BLaER1 (cell line): ENCODE data around the gene PEX7.
"Not testable (repeated sequence)": the region's sequence is repeated elsewhere in the genome, so short reads cannot be mapped to it uniquely, and the experiment has no call there.

Experiments
- H3K27ac ChIP-seq: shearing (Covaris generic); formaldehyde crosslinking; 2 replicates; pipeline ENCODE4 v1.8.1; 2022
- H3K27me3 ChIP-seq: shearing (Covaris generic); formaldehyde crosslinking; 2 replicates; pipeline ENCODE4 v1.8.1; 2022
- H3K36me3 ChIP-seq: shearing (Covaris generic); formaldehyde crosslinking; 2 replicates; pipeline ENCODE4 v1.8.1; 2022
- H3K4me1 ChIP-seq: shearing (Covaris generic); formaldehyde crosslinking; 2 replicates; pipeline ENCODE4 v1.8.1; 2022
- H3K4me2 ChIP-seq: shearing (Covaris generic); formaldehyde crosslinking; 2 replicates; pipeline ENCODE4 v1.8.1; 2022
- H3K4me3 ChIP-seq: shearing (Covaris generic); formaldehyde crosslinking; 2 replicates; pipeline ENCODE4 v1.8.1; 2022
- H3K9ac ChIP-seq: shearing (Covaris generic); formaldehyde crosslinking; 2 replicates; pipeline ENCODE4 v1.8.1; 2022
- H3K9me3 ChIP-seq: shearing (Covaris generic); formaldehyde crosslinking; 2 replicates; pipeline ENCODE4 v1.8.1; 2022
- H4K20me1 ChIP-seq: shearing (Covaris generic); formaldehyde crosslinking; 2 replicates; pipeline ENCODE4 v1.8.1; 2022
- Cebpa-rat ChIP-seq: shearing (Covaris generic); IDR thresholded peaks from 2 replicates; pipeline ENCODE4 v1.8.1; 2022

Gene PEX7

DNA sequence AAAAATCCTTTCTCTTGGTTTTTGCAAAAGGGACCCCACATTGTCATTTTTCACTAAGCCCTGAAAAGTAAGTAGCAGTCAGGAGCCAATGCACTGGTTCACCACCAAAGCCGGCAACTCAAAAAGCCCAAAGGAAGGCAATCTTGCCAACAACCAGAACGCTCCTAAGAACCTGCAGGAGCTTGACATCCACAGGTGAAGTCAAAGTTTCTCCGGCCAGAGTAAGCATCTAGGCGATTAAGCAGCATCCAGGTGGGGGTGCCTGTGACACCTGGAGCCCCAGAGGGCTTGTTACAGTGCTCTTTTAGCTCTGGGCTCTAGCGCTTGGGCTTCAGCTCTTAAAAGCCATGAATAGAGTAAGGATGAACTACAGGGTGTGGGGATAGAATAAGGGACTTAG is 135.8 kb downstream of the PEX7 start:
- Histone ChIP-seq H3K27me3 (no peaks in the 10 kb centered on the region), H3K36me3 (no peaks in the 10 kb centered on the region), H3K4me1 (peaks cover 60% of the 10 kb centered on the region), H3K4me3 (no peak overlapping the region), H3K9ac (no peak overlapping the region), H3K27ac (no peak overlapping the region), H3K9me3 (no peaks in the 10 kb centered on the region), H4K20me1 (no peaks in the 10 kb centered on the region), H3K4me2 (no peak overlapping the region; the same call in 1 of the 2 replicates)
- no peak for TF ChIP-seq Cebpa-rat

GRCh38 chr6:136959471-136959891 is 137.1 kb downstream of the PEX7 start:
- peak overlapping the region; percentile 6; the same call in 1 of the 2 replicates for H3K4me2 ChIP-seq
- no peak overlapping the region for H3K9ac ChIP-seq
- no peaks in the 10 kb centered on the region for H3K9me3 ChIP-seq
- H3K27ac ChIP-seq: no peak overlapping the region
- no peaks in the 10 kb centered on the region for H3K27me3 ChIP-seq
- no peak overlapping the region for H3K4me3 ChIP-seq
- TF ChIP-seq Cebpa-rat: no peak
- peaks cover 65% of the 10 kb centered on the region for H3K4me1 ChIP-seq
- no peaks in the 10 kb centered on the region for H3K36me3 ChIP-seq
- H4K20me1 ChIP-seq: no peaks in the 10 kb centered on the region

DNA sequence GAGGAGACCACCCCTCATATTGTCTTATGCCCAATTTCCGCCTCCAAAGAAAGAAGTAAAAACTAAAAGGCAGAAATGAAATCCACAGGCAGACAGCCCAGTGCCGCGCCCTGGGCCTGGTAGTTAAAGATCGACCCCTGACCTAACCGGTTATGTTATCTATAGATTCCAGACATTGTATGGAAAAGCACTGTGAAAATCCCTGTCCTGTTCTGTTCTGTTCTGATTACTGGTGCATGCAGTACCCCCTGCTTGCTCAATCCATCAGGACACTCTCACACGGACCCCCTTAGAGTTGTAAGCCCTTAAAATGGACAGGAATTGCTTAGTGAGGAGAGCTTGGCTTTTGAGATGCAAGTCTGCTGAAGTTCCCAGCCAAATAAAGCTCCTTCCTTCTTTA is 137.5 kb downstream of the PEX7 start:
- H3K9ac ChIP-seq, H3K36me3 ChIP-seq, H3K27ac ChIP-seq, H3K4me3 ChIP-seq, H4K20me1 ChIP-seq, H3K27me3 ChIP-seq, H3K9me3 ChIP-seq, H3K4me2 ChIP-seq: not testable (repeated sequence)
- H3K4me1 ChIP-seq: peaks cover 66% of the 10 kb centered on the region

DNA sequence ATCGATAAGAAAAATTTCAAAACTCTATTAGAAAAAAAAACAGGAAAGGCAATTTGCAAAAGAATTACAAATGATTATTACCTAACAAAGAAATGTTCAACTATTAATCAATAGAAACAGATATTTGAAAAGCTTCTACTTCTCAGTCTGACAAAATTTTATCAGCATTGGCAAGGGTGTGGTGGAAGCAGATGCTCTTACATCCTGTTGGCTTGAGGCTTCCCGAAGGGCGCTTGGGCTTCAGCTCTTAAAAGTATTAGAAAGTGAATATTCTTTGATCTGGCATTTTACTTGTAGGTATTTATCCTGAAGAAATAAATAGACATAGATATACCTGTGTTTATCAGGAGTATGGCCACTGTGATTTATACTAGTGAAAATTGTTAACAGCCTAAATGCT is 138.4 kb downstream of the PEX7 start:
- no peak overlapping the region for H3K27ac ChIP-seq
- no peaks in the 10 kb centered on the region for H4K20me1 ChIP-seq
- H3K9ac ChIP-seq: no peak overlapping the region
- H3K27me3 ChIP-seq: no peaks in the 10 kb centered on the region
- no peaks in the 10 kb centered on the region for H3K9me3 ChIP-seq
- no peaks in the 10 kb centered on the region for H3K36me3 ChIP-seq
- H3K4me1 ChIP-seq: peaks cover 57% of the 10 kb centered on the region
- H3K4me2 ChIP-seq: no peak overlapping the region
- H3K4me3 ChIP-seq: no peak overlapping the region
- TF ChIP-seq Cebpa-rat: no peak

DNA sequence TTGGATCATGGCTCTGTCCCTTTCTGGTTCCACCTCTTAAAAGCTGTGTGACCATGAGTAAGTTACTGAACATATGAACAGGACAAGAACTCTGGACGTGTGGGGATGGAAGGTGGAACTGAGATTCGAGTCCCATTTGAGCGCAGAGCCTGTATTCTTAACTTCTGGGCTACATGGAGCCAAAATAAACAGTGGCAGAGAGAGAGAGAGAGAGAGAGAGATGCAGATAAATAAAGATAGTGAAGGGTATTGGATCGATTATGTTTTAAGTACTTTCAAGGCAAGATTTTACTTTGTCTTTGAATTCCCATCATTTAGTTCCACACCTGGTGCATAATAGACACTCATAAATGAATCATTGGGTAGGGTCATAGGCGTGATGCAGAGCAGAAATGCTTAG is 139.5 kb downstream of the PEX7 start:
- H3K4me1 ChIP-seq: peaks cover 53% of the 10 kb centered on the region
- no peaks in the 10 kb centered on the region for H3K9me3 ChIP-seq
- H3K27ac ChIP-seq: no peak overlapping the region
- no peaks in the 10 kb centered on the region for H3K36me3 ChIP-seq
- H3K4me3 ChIP-seq: no peak overlapping the region
- H3K4me2 ChIP-seq: peak overlapping the region; percentile 50
- H3K9ac ChIP-seq: no peak overlapping the region
- no peak for TF ChIP-seq Cebpa-rat
- H4K20me1 ChIP-seq: no peaks in the 10 kb centered on the region
- no peaks in the 10 kb centered on the region for H3K27me3 ChIP-seq

DNA sequence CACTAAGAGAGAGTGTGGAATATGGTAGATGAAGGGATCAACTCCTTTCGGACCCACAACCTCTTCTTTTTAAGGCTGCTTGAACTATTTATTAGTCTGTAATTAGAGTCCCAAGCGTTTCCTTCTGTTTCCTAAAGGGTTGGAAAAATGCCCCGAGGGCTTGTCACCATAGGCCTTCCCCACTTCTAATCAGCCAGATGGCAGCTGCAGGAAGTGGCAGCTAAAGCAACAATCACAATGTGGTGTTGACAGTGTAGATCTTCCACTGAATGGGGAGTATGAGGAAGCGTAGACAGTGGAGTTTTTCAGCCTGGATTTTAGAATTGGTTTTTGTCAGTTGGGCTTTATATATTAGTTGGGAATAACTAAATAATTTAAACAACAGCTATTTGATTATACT is 140.3 kb downstream of the PEX7 start:
- H3K4me1 ChIP-seq: peaks cover 46% of the 10 kb centered on the region
- peak overlapping the region; percentile 50 for H3K4me2 ChIP-seq
- H3K4me3 ChIP-seq: no peak overlapping the region

GRCh38 chr6:136963259-136963658 is 140.9 kb downstream of the PEX7 start:
- Histone ChIP-seq H3K4me2 (peak overlapping the region; percentile 50), H3K4me1 (peaks cover 42% of the 10 kb centered on the region), H3K9ac (no peak overlapping the region), H4K20me1 (no peaks in the 10 kb centered on the region), H3K36me3 (no peaks in the 10 kb centered on the region), H3K27ac (no peak overlapping the region), H3K9me3 (no peaks in the 10 kb centered on the region), H3K27me3 (no peaks in the 10 kb centered on the region), H3K4me3 (no peak overlapping the region)
- TF ChIP-seq Cebpa-rat: no peak

More for the DNA sequence above, 140.3 kb downstream of the PEX7 start:
- Histone ChIP-seq H3K9me3 (no peaks in the 10 kb centered on the region), H3K9ac (no peak overlapping the region; the same call in 1 of the 2 replicates), H3K36me3 (no peaks in the 10 kb centered on the region), H3K27me3 (no peaks in the 10 kb centered on the region), H4K20me1 (no peaks in the 10 kb centered on the region), H3K27ac (peak overlapping the region; percentile 27; the same call in 1 of the 2 replicates)
- no peak for TF ChIP-seq Cebpa-rat
